ELR (cell line): ENCODE results near the gene ABCG1.

Experiments used
- DNase-seq: peaks from one replicate; pipeline ENCODE4 v3.0.0-alpha.2; 2015; ENCODE audit warnings: low read depth

The ABCG1 gene

GRCh38 chr21:42272109-42272962 lies 53.4 kb downstream of the ABCG1 start:
- no peak for DNase-seq

DNA sequence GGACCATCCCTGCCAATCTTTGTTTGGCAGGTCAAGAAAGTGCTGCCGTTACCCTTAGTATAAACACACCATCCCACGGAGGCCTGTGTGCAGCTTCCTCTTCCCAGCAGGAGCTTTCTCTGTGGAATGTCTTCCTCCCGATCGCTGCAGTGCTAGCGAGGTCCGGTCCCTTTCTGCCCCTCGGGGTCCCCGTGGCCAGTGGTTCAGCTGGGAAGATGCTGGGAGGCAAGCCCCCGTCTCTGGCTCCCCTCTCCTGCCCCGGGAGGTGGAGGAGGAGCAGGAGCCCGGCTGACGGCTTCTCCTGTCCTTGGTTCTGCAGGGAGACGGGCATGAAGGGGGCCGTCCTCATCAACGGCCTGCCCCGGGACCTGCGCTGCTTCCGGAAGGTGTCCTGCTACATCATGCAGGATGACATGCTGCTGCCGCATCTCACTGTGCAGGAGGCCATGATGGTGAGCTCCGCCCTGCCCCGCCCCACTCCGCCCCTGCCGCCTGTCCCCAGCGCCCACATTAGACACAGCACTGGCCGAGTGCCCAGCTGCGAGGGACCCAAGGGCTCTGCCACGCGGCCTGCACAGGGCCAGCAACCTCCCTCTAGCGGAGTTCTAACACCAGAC lies 54.2 kb downstream of the ABCG1 start:
- DNase-seq, result no peak

GRCh38 chr21:42276076-42276475 lies 57.1 kb downstream of the ABCG1 start:
- no peak for DNase-seq

DNA sequence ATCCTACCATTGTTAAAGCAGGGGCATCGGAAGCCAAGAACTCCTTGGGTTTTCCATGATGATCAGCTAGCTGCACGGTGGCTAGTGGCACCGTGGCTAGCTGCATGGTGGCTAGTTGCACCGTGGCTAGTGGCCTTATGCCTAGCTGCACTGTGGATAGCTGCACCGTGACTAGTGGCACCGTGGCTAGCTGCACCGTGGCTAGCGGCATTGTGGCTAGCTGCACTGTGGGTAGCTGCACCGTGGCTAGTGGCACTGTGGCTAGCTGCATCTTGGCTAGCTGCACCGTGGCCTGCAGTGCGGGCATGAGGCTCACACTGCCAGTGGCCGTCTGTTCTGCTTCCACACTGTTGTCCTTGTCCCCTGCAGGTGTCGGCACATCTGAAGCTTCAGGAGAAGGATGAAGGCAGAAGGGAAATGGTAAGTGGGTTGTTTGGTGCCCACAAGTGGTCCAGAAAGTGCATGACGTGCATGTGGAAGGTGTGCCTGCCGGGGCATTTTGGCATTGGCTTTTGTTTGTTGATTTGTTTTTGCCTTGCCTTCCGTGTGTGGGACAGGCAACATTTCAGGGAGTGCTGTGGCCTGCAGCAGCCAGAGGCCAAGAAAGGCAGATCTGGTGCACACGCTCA lies 57.7 kb downstream of the ABCG1 start:
- DNase-seq, result no peak

DNA sequence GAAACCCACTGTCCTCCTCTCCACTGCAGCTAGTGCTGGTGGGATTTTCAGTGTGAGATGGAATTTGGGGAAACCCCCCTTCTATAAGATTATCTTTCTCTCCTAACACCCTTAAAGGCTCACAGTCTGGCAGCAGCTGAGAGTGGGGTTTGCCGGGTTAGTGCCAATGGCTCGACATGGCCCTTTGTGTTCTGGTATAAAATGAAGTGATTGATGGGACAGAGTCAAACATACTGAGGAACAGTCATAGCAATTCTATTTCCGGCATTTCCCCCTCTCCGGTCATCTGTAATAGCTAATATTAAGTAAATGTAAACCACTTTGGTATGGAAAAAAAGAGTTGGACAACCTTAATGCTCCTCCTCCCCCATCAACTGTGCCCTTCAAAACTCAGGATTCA lies 58.7 kb downstream of the ABCG1 start:
- DNase-seq, result no peak

DNA sequence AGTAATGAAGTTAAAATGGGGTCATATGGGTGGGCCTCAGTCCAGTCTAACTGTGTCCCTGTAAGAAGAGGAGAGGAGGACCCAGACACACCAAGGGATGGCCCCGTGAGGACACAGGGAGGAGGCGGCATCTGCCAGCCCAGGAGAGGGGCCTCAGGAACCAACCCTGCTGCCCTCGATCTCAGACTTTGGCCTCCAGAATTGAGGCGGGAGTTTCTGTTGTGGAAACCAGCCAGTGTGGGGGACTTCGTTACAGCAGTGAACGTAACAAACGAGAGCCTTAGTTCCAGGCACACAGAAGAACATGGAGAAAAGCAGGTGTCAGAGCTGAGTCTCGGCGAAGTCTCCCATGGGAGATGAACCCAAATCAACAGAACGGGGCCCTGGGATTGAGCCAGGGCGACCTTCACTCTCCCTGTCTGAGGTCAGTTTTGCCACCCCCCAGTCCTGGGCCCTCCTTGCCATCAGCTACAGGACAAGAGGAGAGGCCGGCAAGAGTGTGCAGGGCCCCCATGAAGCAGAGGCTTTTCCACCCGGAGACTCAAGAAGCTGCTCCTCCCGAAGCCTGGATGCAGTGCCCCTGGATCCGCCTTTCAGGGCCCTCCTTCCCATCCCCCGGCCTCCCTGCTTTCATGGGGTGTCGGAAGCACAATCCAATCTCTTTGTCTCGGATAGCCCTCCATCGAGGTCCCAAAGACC lies 59.7 kb downstream of the ABCG1 start:
- no peak for DNase-seq

- DNase-seq, result no peak
Observed at GRCh38 chr21:42279341-42279871, 60.5 kb downstream of the ABCG1 start.

- no peak for DNase-seq
Observed at GRCh38 chr21:42279888-42280287, 60.9 kb downstream of the ABCG1 start.

DNA sequence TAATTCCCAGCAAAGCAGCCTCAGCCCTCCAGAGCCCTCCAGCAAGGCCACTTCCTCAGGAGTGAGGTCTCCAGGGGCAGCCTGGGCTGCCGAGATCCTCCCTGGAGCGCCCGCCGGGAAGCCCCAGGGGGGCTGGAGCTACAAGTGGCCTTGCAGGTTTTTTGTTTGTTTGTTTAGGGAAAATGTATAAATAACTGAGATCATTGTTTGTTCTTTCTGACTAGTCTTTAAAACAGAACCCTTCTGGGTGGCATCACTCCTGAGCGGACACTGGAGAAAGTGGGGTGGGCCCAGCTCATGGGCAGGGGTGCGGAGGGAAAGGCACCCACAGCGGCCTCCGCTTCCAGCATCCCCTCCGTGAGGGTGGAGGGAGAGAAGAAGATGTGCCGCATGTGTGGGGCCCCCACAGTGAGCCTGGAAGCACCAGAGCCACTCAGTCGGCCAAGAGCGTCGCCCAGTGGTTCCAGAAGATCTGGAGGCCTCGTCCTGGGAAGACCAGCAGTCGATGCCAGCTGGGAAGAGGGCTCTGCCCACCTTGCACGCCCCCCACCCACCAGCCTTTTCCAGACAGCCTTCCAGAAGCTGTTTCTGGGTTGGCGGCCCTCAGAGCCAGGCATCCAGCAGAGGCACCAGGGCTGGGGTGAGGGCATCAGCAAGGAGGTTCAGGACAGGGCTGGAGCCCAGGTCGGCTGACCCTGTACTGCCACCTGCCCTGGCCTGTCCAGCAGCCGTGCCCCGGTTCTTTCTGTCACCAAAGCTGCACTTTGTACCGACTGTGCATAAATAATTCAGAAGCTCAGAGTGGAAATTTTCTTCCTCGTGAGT lies 61.6 kb downstream of the ABCG1 start:
- DNase-seq, result no peak

DNA sequence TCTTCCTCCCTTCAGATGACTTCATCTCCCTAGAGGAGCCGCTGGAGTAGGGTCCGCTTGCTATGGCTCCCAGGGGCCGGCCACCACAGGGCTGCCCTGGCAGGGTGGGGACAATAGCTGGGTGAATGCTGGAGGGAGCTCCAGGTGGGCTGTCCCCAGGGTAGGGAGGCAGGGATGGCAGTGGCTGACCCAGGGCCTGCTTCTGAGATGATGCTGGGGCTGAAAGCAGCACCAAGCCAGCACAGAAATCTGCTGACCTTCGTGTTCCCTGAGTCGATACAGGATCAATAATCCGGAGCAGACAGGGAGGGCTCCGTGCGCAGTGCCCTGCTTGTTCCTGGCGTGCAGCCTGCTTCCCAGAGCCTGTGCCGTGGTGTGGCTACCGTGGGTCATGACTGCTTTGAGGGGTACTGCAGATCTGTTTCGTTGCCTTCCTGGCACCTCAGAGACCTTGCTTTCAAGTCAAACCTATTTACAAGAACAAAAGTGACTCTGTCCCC lies 62.3 kb downstream of the ABCG1 start:
- DNase-seq, result no peak

- DNase-seq, result no peak
Observed at GRCh38 chr21:42282021-42282420, 63.1 kb downstream of the ABCG1 start.

DNA sequence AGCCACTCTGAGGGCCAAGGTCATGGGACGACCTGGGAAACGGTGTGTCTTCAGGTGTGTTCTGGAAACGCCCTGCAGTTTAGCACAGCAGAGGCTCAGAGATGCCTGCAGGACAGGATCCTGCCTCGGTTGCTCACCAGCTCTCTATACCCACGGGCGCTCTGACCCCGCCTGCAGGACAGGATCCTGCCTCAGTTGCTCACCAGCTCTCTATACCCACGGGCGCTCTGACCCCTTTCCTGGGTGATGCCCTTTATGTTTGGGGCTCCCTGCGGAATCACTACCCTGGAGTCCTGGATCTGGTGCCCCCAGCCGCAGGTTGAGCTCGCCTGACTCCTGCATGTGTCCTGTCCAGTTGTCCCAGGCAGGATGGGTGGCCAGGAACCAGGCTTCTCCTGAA lies 63.8 kb downstream of the ABCG1 start:
- no peak for DNase-seq

DNA sequence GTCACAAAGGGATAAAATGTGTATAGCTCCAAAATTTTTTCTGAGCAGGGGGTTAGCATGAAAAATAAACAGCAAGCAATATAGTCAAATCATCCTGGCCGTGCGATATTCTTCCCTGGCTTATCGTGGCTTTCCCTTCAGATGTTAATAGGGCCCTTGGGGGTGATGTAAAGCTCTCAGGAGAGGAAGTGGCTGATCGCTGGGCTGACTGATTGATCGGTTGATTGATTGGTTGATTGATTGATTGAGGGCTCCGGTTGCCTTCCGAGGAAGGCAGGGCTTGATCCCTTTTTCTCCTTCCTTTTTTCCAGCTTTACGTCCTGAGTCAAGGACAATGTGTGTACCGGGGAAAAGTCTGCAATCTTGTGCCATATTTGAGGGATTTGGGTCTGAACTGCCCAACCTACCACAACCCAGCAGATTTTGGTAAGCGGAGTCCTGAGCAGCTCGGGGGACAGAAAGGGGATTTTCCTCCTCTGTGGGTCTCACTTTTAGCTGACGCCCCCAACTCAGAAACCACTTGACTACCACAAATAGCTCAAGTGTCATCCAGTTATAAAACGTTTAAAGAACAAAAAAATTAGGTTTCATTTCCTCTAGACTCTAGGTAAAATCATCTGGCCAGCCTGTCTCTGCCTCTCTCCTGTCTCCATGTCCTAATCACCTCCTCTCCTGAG lies 66.8 kb downstream of the ABCG1 start:
- DNase-seq, result no peak

GRCh38 chr21:42286416-42286815 lies 67.5 kb downstream of the ABCG1 start:
- DNase-seq, result no peak

GRCh38 chr21:42287193-42288083 lies 68.5 kb downstream of the ABCG1 start:
- no peak for DNase-seq

- DNase-seq, result no peak
Observed at GRCh38 chr21:42288962-42289361, 70.0 kb downstream of the ABCG1 start.

DNA sequence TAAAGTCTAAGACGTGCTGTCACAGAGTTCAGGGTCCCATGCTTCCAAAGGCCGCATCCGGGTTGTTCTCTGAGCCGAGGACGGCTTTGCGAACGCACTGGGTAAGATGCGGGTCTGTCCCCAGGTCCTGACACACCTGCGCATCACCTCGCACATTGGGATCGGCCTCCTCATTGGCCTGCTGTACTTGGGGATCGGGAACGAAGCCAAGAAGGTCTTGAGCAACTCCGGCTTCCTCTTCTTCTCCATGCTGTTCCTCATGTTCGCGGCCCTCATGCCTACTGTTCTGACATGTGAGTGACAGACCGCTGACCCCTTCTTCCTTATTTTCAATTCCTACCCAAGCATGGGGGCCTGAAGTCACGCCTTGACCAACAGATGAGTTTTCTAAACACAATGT lies 71.0 kb downstream of the ABCG1 start:
- DNase-seq, result no peak

GRCh38 chr21:42290505-42290904 lies 71.6 kb downstream of the ABCG1 start:
- no peak for DNase-seq

DNA sequence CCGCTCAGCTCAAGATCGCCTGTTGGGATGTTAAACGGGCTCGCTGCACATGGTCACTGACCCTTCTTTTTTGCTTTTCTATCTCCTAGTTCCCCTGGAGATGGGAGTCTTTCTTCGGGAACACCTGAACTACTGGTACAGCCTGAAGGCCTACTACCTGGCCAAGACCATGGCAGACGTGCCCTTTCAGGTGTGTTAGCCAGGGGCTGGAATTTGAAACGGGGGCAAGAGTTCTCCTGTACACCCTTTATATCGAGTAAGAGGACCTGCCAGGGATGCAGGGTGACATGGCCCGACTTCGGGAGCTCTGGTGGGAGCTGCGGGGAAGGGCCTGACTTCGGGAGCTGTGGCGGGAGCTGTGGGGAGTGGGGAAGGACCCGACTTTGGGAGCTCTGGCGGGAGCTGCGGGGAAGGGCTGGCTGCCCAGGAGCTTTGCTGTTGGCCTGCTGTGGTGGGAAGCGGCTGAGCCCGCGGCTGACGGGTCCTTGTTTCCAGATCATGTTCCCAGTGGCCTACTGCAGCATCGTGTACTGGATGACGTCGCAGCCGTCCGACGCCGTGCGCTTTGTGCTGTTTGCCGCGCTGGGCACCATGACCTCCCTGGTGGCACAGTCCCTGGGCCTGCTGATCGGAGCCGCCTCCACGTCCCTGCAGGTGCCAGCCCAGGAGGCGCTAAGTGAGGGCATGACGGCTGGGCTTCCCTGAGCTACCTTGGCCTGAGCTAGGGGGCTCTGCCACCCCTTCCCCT lies 72.2 kb downstream of the ABCG1 start:
- no peak for DNase-seq
